SKM-1 treated with dmso at 0.1 percent for 144 hours (cell line): ENCODE measurements around the gene MYO1B.

Source experiments
- DNase-seq: peaks from one replicate; lab custom pipeline; 2025; ENCODE audit not compliant: unreplicated experiment; lab: John Stamatoyannopoulos, UW

The MYO1B gene

DNA sequence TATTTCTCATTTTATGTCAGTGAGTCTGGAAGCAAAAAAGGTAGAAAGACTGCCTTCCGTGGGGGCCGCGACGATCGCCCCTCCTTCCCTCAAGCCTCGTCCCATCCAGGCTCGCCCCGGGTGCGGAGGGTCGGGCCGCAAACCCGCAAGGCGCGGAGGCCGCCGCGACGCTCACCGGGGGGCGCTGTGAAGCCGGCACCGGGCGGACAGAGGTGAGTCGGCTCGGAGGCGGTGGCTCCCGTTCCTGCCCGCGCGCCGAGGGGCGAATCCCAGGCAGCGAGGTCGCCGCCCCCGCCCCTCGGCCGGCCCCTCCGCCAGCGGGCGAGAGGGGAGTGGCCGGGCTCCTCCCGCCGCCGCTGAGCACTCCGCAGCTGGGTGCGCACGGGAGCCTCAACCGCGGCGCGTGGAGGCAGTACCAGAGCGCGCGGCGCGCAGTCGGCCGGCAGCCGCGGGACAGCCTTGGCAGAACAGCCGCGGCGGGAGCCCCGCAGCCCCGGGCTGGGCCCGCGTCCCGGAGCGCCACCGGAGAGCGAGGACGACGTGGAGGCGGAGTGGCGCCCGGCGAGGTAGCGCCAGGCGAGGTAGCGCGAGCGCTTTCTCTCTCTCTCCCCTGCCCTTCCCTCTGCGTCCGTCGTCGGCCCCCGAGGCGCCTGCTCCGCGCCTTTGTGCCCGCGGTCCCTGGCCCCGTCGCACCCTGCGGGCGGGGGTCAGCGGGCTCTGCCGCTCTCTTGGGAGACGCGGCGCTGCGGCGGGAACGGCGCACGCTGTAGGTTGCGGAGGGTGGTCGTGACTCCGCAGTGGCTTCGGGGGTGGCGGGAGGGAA lies at the start of gene MYO1B:
Gene MYO1B (plus strand): TSS at position 359 of the 823 bp plus-strand sequence. CDS start 31,492 bp downstream, outside the sequence.
- DNase-seq: peak; percentile 52

DNA sequence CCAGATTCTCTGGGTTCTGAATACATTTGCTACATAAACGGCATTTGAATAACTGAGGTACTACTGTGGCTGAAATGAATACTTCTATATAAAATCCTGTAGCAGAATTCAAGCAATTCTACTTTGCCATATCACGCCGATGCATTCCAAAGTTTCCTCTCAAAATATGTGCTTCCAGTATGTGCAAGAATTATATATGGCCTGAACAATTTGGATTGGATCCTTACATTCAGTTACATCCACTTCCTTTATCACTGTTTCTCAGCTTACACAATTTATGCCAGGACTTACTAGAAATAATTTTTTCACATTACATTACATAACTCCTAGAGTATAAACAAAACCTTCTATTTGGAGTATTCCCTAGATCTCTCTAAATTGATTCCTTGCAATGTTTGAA lies 48.1 kb upstream of the MYO1B start:
- no peak for DNase-seq

DNA sequence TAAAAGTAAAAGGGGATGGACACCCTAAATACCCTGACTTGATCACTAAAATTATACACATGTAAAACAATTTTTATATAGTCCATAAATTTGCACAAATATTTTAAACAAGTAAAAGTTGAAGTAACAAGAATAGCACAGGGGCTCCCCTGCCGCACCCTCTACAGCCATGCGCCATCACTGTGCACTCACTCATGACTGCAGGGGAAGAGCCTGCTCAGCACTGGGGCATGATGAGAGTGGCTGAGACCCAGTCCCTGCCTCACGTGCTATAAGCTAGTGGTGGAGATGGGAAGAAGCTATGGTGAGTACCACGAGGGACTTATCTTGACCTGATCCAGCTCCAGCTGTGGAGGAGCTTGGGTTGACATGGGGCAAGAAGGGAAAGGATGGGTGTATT lies 46.9 kb upstream of the MYO1B start:
- no peak for DNase-seq

DNA sequence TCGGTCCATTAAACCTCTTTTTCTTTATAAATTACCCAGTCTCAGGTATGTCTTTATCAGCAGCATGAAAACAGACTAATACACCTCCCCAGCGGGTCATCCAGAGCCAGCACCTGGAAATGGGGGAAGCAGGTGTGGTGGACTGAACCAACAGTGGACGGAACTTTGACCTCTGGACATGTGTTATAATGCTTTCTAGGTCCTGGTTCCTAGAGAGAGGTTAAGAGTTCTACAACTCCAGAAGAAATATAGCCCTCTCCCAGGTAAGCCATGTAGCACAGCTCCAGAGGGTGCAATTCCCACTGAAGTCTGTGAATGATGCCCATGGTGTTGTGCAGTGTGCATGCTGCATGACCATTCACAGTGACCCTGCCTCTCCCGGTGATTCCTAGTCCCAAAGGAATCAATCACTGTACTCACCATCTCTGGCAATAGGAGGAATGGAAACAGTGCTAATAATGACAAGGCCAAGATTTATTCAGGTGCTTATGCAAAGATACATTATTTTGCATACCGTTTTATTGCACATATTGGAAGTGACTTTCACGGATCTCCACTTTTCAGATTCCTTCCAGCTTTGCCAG lies 45.2 kb upstream of the MYO1B start:
- no peak for DNase-seq

DNA sequence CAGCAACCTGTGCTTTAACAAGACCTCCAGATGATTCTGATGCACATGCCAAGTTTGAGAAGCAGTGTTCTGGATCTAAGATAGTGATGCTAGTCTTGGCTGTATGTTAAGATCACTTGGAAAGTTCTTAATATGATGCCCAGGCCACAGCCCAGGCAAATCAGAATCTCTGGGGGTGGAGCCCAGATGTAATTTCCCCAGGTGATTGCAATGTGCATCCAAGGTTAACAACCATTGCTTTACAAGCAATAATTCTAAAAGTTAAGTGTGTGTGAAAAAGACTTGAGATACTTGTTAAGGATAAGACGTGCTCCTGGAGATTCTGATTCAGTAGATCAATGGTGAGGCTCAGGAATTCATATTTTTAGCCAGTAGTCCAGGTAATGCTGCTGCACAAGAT lies 44.3 kb upstream of the MYO1B start:
- no peak for DNase-seq

DNA sequence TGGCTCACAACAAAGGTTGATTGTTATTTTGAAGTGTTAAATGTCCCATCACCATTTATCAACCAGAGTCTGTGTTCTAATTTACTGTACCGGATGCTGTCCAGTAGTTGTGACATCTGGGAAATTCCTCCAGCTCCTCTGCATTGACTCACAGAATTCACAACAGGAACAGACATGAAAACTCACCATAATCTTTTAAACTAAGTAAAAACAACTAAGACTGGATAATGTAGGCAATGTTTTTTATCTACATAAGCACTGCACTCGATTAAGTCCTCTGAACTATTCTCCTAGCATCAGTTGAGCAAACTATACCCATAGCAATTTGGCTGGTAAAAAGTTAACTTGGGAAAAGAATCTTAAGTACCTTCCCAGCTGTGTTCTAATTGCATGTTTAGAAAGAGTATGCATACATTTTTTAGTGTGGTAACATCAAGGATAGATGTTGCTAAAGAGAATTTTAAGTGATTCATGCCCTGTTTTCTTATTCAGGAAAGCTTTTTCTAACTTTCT lies 42.9 kb upstream of the MYO1B start:
- DNase-seq: no peak

DNA sequence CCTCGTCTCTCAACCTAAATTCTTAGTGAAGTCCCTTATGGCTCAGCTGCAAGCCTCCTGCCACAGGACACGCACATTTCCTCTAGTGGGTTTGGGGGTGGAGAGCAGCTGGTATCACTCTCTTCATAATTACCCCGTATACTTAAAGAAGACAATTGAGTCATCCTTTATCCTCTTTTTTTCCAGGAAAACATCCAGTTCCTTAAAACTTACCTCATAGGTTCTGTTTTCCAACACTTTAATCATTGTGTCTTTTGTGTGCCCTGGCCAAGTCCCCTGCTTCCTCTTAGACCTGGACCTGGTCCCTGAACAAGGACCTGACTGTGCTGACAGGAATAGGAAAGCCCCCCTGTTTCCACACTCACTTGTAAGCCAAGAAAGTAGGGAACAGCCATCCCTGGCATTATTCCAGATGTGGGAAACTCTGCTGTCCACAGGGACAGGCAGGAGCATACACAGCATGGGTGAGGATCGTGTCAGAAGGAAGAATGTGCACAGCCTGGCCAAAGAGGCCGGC lies 42.3 kb upstream of the MYO1B start:
- no peak for DNase-seq

DNA sequence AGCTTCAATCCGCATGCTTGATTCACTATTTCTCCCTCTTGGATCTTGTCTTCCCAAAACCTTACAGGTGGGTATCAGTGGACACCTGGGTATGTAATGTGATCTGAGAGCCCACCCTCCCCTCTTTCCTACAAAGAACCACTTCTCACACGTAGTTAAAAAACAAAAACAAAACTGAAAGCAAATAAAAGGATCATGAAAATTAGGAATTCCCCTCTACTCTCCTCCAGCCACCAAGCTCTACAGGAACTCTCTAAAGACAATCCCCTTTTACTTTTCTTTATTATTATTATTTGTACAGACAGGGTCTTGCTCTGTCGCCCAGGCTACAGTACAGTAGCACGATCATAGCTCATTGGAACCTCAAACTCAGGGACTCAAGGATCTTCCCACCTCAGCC lies 40.8 kb upstream of the MYO1B start:
- DNase-seq: no peak

DNA sequence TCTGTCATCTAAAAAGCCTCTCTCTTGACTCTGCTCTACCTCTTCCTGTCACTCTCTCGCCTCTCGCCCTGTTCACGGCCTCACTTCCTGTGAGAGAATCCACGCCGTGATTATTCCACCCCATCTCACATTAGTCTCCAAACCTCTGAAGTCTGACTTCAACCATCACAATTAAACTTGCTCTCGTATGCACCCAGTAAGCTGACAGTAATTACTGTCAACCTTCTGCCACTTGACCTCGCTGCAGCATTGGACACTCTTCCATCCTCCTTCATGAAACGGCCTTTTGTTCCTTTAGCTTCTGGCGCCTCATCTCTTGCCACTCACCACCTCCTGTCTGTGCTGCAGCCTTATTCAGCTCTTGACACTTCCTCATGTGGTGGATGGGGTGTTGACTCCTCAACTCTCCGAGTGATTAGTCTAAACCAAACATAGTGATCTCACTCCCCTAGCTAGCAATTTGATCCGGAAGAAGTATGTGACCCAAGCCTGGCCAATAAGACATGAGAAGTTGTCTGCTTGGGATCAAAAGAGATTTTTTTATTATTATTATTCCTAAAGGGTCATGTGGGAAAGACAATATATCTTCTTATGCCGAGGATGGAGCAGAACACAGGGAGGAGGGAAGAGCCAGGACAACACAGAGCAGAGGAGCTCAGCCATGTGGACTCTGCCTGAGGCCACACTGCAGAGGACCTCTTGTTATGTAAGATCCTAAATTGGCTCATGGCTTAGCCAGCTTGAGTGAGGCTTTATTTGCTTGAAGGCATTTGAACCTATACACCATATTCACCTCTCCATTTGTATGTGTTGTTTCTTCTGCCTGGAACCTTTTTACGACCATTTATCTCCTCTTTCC lies 38.4 kb upstream of the MYO1B start:
- DNase-seq: no peak

DNA sequence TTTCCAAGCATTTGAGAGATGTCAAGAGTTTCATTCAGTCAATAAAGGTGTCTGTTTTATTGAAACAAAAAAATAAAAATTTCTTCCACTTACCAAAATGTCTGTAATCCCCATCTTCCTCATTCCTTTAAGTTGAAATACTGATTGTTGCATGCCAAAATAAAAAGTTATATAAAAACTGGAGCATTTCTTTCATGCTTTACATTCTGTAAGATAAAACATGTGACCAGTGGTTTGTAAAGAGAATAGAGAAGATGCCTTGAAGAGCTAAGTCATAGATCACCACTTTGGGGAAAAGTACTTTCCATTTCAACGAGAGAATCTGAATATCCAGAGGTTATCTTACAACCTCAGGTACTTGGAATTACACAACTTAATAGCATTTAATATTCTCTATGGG lies 35.9 kb upstream of the MYO1B start:
- no peak for DNase-seq

DNA sequence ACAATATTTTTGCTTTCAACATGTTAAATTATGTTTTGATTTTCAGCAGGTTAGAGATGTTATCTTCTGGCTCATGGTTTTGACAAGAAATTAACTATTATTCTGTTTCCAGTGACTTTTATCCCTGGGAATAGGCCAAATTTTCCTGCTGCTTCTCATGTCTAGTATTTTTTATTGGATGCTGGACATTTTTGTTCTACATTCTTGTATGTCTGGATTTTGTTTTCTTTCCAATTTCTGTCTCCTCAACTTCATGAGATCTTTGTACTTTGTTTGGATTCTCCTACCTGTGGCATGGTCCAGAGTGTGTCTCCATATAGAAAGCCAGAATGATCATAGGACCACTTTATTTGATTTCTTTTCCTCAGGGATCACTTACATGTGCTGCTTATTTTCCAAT lies 33.1 kb upstream of the MYO1B start:
- DNase-seq: no peak

DNA sequence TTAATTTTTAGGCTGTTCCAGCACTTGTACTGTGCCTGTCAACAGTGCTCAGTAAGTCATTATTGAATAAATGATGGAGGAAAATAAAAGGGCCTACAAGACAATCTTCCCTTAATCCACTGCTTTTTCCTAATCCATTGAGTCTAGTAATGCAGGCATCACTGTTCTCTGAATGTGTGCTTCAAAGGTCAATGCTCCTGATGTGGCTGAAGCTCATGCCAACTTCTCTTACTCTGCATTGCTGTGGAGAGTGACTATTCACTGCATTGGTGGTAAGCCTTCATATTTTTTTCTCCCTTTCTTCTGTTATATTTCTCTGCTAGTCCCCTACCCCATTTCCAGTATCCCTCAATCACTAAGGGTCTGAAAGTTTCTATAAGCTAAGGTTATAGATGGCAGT lies 31.9 kb upstream of the MYO1B start:
- no peak for DNase-seq

DNA sequence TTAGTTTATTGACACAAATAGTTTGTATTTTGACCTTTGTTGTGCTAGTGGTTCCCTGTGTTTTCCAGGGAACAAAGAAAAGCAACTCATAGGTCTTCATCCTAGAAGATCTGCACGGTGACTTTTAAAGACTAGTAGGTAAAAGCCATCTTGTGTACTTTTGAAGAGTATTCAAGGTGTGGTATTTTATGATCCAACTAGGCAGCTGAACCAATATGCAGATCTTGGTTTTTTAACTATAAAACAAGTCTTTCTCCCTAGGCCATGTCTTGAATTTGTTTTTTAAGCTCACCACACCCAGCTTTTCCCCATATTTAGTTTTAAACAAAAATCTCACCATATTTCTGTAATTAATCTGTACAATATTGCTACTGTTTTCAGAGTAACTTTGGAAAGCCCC lies 30.0 kb upstream of the MYO1B start:
- no peak for DNase-seq

DNA sequence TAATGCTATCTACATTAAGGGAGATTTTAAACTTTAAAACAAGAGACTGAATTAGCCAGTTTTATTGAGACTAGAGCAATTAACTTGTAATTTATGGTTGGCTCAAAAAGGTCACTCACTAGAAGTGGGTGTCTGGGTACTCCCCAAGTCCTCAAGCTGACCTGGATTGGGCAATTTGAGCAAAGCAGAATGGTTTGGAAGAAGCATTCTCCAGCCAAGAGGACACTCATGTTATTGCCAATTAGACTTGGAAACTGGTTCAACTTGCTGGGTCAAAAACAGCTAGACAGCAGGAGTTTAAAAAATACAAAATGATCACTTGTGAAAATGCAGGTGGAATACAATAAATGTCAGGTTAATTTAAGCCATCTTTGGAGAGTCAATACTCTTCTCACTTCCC lies 29.5 kb upstream of the MYO1B start:
- DNase-seq: no peak

DNA sequence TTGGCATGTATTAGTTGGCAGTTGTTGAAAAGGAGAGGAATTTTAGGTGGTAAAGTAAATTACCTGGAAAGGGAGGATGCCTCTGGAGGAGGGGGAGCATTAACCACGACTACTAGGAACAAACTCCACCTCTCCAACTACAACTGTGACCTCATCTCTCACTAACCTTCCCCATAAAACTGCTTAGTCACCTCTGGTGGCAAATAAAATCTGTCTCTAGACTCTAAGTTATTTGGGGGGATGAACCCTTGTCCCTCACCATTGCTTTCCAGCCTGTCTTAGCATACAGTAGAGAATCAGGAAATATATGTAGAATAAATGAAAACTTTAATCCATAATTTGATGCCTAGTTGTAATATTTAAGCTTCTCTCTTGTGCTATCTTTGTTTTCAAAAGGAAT lies 27.6 kb upstream of the MYO1B start:
- no peak for DNase-seq

DNA sequence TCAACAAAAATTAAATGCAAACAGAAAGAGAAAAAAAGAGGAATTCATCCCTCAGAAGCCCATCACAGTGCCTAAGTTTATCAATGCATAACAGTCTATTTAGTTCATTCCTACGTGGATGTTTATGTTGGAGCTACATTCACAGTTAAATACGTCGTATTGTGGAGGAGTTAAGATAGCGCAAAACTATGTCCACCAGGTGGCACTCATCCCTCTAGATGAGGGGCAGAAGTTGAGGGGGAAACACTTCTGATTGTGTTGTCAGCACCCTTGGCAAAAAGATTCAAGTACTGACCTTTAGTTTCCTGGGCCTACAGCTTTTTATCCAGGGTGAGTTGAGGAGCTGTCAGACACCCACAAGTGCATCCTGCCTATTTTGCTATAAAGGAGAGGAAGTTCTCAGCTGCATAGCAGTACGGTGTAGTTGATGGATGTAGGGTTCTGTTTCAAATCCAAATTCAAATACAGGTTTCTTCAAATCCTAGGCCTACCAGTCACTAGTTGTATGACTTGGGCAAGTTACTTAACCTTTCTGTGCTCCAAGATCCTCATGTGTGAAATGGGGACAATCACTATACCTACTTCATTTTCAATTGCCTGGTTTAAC lies 26.8 kb upstream of the MYO1B start:
- peak; percentile 63 for DNase-seq

DNA sequence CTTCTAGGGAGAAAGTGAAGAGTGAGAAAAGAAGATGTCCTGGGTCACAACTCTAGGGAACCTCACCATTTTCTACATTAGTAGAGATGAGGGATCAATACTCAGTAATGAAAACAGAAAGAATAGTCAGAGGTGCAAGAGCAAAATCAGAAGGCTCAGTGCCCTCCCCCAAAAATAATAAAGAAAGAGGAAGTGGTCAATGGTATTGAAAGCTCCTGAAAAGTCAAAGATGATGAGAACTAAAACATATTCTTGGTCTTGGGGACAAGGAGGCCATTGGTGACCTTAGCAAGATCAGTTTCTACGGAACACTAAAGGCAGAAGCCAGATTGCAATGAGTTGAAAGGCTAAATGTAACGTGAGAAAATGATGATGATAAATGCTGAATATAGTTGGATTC lies 24.5 kb upstream of the MYO1B start:
- no peak for DNase-seq

DNA sequence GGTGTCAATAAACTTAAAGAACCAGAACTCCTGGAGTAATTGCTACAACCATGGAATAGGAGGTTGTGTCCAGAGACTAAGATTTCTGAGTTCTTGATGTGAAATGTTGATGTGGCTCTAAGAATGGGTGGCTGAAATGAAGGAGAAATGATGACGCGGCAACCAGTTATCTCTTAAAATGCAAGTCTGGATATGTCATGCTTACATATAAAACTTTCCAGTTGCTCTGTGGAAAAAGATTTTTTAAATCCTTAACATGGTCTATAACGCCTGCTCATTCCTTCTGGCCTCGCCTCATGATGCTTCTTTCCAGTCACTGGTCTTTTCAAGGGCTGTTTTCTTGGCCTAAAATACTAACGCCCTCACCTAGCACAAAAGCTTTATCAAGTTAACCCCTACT lies 23.5 kb upstream of the MYO1B start:
- no peak for DNase-seq

DNA sequence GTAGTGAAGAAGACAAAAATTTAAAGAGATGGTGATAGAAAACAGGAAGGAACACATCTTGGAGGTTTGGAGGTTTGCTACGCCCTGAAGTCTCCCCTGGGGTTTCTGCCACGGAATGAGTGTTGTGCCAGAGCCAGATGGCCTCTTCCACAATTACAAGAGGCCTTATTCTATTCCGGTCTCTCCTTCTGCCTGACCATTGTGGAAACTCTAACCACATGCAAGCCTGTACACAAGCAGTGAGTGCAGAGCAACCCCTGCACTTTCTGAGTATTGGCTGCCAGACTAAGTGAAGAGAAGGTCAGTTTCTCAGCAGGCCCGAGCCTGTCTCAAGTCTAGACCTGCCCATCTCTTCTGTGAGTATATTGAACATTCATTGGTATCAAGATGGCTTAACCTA lies 22.7 kb upstream of the MYO1B start:
- DNase-seq: peak; percentile 87

DNA sequence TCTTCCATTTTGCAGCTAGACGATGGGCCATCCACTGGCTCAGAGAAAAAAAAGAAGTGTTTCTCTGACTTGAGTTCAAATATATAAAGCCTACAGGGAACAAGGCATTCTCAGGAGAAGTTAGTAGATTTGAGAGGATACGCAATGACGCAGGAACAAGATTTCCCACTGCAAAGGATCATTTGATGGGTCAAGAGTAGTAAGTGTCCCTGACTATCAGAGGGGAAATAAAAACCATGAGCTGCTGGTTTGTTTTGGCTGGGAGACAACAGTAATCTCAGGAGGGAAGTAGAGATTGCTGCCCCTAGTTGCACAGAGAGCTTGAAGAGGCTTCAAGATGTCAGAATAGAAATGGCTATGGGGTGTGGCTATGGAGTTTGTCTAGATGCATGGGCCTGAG lies 22.3 kb upstream of the MYO1B start:
- no peak for DNase-seq

DNA sequence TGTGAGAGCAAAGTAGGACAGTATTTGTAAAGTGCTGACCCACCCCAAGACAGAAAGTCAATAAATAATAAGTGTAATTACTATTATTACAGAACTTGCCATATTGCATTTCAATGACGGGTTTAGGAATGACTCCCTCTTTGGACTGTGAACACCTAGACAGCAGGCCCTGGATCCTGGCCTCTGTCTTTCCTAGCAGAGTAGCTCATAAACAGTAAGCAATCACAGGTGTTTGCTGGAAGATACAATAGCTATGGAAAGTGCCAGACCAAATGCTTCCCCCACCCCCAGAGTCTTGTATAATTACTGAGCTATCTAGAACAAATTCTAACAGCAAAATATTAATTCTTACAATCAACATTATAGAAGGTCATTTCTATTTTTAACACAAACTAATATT lies 20.1 kb upstream of the MYO1B start:
- DNase-seq: no peak
